HG02943 (cell line): ENCODE results near the gene HS6ST1.

ENCODE experiments used
- ATAC-seq: cut with Tn5 transposase; IDR thresholded peaks from one replicate; pipeline ENCODE4 v1.9.1; 2021; ENCODE audit warnings: mild to moderate bottlenecking, low read depth, moderate library complexity; ENCODE audit not compliant: unreplicated experiment

Gene HS6ST1

GRCh38 chr2:128318776-128319464 is at the start of gene HS6ST1:
HS6ST1 (minus strand) TSS chr2:128318868; CDS start chr2:128318563, 305 bp downstream.
- ATAC-seq, result peak; percentile 47

- ATAC-seq, result no peak
These were observed 49.1 kb upstream of the HS6ST1 start for GRCh38 chr2:128367601-128368359.

DNA sequence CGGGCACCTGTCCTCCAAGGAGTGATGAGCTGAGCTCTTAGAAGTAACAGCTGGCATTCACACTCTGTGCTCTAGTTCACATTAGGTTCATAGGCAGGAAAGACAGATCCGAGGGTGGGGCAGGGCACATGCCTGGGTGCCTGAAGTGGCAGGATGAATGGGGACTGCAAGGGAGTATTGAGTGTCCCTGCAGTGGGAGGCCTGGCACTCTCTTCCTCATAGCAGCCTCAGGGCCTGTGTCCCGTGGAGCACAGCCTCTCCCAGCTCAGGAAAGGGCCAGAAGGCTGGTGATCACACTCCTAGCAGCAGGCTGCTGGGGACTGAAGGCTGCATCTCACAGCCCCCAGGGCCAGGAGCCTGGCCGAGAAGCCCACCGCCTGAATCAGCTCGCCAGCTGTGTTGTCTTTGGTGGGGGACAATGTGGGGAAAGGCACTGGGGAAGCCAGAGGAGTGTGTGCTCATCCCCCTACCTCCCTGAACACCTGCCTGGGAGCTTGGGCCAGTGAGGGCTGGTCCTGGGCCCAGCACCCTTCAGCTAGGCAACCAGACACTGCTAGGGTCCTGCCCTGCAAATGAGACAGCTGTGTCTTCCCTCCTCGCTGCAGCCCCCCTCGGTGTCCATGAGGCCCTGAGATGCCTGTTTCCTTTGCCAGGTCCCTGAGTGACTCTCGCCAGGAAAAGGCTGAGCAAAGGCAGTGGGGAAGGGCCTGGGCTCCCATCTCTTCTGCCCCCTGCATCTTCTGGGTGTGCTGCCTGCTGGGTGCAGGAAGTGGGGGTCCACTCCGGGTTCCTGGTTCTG is 48.2 kb upstream of the HS6ST1 start:
- ATAC-seq, result no peak

GRCh38 chr2:128365217-128365905 is 46.7 kb upstream of the HS6ST1 start:
- ATAC-seq, result no peak

GRCh38 chr2:128364441-128364911 is 45.8 kb upstream of the HS6ST1 start:
- ATAC-seq, result no peak

GRCh38 chr2:128363934-128364361 is 45.3 kb upstream of the HS6ST1 start:
- no peak for ATAC-seq

DNA sequence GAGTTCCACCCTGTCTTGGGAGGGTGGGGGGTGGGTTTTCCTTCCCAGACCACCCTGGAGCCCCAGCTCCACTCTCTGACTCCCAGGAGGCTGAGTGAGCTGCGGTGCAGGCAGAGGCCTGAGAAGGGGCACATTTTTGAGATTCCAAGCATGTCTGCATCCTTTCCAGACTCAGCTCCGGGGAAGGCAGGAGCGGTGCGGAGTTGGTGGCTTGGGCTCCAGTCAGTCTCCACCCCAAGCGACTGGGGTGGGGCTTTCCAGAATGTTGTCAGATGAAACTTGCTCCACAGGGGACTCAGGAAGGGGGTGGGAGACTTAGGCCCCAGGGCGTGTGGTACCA is 44.2 kb upstream of the HS6ST1 start:
- no peak for ATAC-seq

DNA sequence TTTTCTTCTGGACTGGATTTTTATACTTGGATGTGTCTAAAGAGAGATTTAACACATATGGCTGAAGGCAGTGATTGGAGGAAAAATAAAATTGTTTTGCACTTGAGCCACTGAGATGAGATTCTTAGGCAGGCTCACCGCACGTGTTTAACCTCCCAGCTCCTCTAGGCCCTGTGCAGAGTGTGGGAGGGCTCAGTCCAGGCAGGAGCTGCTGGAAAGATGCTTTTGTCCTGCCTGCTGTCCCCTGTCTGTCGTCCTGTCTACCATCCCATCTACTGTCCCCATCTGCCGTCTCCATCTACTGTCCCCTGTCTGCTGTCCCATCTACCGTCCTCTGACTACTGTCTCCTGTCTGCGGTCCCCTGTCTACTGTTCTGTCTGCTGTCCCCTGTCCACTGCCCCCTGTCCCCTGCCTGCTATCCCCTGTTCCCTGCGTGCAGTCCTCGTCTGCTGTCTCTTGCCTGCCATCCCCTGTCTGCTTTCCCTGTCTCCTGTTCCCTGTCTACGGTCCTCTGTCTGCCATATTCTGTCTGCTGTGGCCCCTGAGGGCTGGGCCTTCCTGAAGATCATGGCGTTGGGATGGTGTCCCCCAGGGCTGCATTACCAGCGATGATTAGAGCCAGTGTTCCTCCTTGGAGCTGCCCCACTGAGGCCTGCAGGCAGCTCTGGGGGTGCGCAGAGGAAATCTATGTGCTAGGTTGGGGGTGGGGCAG is 43.7 kb upstream of the HS6ST1 start:
- ATAC-seq, result no peak

GRCh38 chr2:128361376-128362131 is 42.9 kb upstream of the HS6ST1 start:
- ATAC-seq, result no peak

GRCh38 chr2:128360711-128361110 is 42.0 kb upstream of the HS6ST1 start:
- ATAC-seq, result no peak

DNA sequence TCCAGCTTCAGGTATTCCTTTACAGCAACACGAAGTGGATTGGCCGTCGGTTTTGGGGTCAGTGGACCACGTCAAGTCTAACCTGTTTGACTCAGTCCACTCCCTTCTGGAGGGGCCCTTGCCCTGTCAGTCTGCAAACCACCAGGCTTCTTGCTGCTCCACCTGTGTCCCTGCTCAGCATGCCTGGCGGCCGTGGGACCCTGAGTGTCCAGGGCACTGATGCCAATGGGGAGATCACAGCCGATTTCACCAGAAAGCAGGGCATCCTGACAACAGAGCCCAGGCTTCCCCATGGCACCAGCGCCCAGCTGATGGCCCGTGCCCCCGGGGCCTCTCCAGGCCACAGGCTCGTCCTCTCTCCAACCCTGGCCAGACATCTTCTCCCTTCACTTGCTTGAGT is 41.2 kb upstream of the HS6ST1 start:
- ATAC-seq, result no peak

DNA sequence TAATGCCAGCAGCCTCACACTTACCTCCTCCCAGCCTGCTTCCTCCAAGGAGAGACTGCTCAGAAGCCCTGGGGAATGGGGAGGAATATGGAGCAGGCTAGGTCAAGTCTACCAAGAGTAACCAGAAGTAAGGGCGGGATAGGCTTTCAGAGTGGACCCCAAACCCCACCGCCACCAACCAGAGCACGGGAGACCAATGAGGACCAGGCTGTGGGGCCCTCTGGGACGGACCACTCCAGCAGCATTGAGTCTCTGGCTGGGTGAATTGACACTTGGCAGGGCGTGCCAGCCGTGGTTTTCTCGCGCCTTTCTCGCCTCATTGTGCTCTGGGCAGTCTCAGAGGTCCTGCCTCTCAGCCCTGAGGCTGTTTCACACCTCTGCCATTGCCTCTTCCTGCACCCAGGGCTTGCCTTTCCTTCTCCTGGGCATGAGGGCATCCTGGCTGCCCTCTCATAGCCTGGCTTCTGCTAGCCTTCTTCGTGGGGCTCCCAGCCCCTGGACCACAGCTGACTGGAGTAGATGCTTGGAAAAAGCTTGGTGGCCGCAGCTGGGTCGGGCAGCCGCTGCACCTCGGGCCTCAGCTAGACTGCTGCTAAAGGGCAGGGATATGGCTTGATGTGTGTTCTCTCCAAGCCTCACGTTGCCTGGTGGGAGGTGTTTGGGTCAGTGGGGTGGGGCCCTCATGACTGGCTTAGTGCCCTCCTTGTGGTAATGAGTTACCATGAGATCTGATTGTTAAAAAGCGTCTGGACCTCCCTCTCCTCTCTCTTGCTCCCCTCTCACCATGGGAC is 40.5 kb upstream of the HS6ST1 start:
- ATAC-seq, result no peak

GRCh38 chr2:128357506-128358370 is 39.1 kb upstream of the HS6ST1 start:
- no peak for ATAC-seq

DNA sequence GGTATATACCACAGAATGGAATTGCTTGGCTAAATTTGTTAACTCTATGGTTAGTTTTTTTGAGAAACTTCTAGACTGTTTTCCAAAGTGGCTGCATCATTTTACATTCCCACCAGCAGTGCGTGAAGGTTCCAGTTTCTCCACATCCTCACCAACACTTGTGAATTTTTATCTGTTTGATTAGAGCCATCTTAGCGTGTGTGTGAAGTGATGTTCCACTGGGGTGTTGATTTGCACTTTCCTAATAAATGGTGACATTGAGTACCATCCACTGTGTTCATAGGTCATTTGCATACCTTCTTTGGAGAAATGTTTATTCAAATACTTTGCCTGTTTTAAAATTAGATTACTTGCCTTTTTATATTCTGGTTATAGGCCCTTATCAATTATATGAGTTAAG is 37.5 kb upstream of the HS6ST1 start:
- no peak for ATAC-seq

- ATAC-seq, result no peak
These were observed 36.2 kb upstream of the HS6ST1 start for GRCh38 chr2:128354726-128355470.

DNA sequence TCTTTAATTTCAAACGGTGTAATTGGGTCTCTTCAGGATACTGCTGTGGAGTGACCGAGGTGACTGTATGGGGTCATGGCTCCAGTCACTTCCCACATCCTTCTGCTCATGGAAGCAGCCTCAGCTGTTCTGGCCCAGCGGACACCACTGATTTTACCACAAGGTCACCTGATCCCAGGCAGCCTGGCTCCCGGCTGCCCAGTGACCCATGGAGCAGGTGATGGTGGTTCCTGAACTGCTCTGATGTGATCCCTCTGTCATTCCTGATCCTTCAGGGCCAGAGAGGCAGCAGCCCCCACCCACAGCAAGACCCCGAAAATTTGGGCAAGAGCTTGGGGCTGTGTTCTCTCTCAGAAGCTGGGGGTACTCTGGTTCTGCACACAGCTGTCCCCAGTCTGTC is 35.5 kb upstream of the HS6ST1 start:
- no peak for ATAC-seq

DNA sequence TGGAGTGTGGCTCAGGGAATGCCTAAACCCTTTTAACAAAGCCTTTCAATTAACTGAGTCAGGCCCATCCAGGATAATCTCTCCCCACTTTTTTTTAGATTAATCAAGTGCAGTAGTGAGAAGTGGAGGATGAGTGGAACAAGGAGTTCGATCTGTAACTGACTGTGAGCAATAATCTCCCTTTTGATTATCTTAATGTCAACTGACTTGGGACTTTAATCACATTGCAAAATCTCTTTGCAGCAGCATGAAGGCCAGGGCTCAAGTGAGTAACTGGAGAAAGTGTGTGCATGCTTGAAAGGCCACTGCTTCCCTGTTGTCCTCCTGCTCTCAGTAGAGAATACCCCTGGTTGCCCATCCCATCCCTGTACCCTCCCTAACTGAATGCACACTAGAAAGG is 32.1 kb upstream of the HS6ST1 start:
- ATAC-seq, result no peak
